ENCODE measurements around the gene MYOF. TPM values are rescaled to one million over a fixed set of nuclear protein-coding genes. Genes with fewer than 3 reads are reported as not detected.

The MYOF gene
- polyA plus RNA-seq, 1 of the 3 experiments (the other 2 are of a cell fraction), result 103 TPM

DNA sequence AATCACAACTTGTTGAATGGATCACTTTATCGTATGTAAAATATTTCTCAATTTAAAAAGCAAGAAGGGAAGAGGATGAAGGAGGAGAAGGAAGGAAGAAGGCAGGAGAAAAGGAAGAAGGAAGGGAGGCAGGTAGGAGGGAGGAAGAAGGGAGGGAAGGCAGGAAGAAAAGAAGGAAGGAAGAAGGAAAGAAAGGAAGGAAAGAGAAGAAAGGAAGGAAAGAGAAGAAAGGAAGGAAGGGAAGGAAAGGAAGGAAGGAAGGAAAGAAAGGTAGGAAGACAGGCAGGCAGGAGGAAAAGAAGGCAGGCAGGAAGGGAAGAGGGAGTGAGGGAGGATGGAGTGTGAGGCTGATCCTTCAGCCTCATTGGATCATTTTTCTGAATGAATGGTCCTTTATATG, 145.5 kb downstream of the MYOF start:
- Histone ChIP-seq H3K4me3 (ENCODE audit: low read depth in 2 of 2, low read length in 1 of 2) (no peak overlapping the region), H3K4me2 (no peak overlapping the region), H3K9me2 (no peaks in the 10 kb centered on the region), H3K36me3 (replicated peaks in 1 of 2; ENCODE audit: control insufficient read depth in 1 of 2, insufficient read depth in 2 of 2, low read length in 1 of 2) (peaks cover 56 to 58% of the 10 kb centered on the region in 2 experiments), H2AFZ (ENCODE audit: low read depth) (no peak overlapping the region), H3K9me3 (no peaks in the 10 kb centered on the region), H3F3A (replicated peaks; ENCODE audit: insufficient read depth) (peaks cover 6% of the 10 kb centered on the region), H3K27me3 (ENCODE audit: insufficient read depth) (no peaks in the 10 kb centered on the region), H3K27ac (ENCODE audit: low read depth in 2 of 2, low read length in 1 of 2) (no peak overlapping the region), H3K79me2 (ENCODE audit: insufficient read depth) (no peaks in the 10 kb centered on the region), H3K4me1 (ENCODE audit: control insufficient read depth in 1 of 2, insufficient read depth in 2 of 2, low read depth in 1 of 2, low read length in 1 of 2) (no peaks in the 10 kb centered on the region), H3K9ac (no peak overlapping the region), H4K20me1 (ENCODE audit: insufficient read depth) (no peaks in the 10 kb centered on the region)
- WGBS (ENCODE audit: low lambda C conversion rate), result 97% methylated on average over 1 of the region's 1 CpG
- CTCF ChIA-PET, result interaction anchor here (1.3 kb wide), 1 partner anchor 21 kb away, joined by 4 read pairs; no protein-coding TSS in a partner anchor
- no peak for DNase-seq
- POLR2A ChIA-PET, result no interaction called here
- TF ChIP-seq CHD2 (IDR thresholded peaks at IDR 0.05; ENCODE audit: low read length, partially characterized antibody), result no peak
- no peak for TF ChIP-seq ELF1 (IDR thresholded peaks at IDR 0.05)
- TF ChIP-seq, protein P1, sequence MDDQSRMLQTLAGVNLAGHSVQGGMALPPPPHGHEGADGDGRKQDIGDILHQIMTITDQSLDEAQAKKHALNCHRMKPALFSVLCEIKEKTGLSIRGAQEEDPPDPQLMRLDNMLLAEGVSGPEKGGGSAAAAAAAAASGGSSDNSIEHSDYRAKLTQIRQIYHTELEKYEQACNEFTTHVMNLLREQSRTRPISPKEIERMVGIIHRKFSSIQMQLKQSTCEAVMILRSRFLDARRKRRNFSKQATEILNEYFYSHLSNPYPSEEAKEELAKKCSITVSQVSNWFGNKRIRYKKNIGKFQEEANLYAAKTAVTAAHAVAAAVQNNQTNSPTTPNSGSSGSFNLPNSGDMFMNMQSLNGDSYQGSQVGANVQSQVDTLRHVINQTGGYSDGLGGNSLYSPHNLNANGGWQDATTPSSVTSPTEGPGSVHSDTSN (IDR thresholded peaks at IDR 0.05), result no peak
- no peak for TF ChIP-seq GABPA (IDR thresholded peaks at IDR 0.05; ENCODE audit: low read depth)
- TF ChIP-seq TEAD4 (IDR thresholded peaks at IDR 0.05; ENCODE audit: borderline replicate concordance, insufficient read depth), result no peak
- no peak for TF ChIP-seq SIN3A (IDR thresholded peaks at IDR 0.05; ENCODE audit: borderline replicate concordance, low read depth, low read length)
- no peak for TF ChIP-seq RAD21 (IDR thresholded peaks at IDR 0.05; ENCODE audit: low read length)
- TF ChIP-seq, protein P2, sequence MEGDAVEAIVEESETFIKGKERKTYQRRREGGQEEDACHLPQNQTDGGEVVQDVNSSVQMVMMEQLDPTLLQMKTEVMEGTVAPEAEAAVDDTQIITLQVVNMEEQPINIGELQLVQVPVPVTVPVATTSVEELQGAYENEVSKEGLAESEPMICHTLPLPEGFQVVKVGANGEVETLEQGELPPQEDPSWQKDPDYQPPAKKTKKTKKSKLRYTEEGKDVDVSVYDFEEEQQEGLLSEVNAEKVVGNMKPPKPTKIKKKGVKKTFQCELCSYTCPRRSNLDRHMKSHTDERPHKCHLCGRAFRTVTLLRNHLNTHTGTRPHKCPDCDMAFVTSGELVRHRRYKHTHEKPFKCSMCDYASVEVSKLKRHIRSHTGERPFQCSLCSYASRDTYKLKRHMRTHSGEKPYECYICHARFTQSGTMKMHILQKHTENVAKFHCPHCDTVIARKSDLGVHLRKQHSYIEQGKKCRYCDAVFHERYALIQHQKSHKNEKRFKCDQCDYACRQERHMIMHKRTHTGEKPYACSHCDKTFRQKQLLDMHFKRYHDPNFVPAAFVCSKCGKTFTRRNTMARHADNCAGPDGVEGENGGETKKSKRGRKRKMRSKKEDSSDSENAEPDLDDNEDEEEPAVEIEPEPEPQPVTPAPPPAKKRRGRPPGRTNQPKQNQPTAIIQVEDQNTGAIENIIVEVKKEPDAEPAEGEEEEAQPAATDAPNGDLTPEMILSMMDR (IDR thresholded peaks at IDR 0.05), result no peak
- TF ChIP-seq FOXM1 (IDR thresholded peaks at IDR 0.05; ENCODE audit: low read depth), result no peak
- TF ChIP-seq RFX5 (IDR thresholded peaks at IDR 0.05; ENCODE audit: low read length), result no peak
- TF ChIP-seq YY1 (IDR thresholded peaks at IDR 0.05; ENCODE audit: low read depth), result no peak
- TF ChIP-seq POLR2AphosphoS5 (IDR thresholded peaks at IDR 0.05; ENCODE audit: low read depth, low read length), result no peak
- no peak for TF ChIP-seq FOXJ3 (CRISPR knock-in tag; IDR thresholded peaks at IDR 0.05)

DNA sequence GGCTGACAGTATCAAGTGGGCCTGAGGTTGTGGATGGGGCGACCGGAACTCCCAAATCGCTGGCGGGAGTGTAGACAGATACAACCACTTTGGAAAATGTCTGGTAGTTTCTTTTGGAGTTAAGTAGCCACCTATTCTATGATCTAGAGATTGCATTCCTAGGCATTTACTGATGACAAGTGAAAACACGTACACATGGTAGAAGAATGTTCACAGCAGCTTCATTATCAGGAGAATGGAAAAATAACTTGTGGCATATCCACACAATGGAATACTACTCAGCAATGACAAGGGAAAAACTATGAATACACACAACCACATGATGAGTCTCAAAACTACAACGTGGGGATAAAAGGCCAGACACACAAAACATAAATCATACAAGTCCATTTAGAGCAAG, 146.0 kb downstream of the MYOF start:
- Histone ChIP-seq H2AFZ (ENCODE audit: low read depth) (no peak overlapping the region), H3K4me1 (ENCODE audit: control insufficient read depth in 1 of 2, insufficient read depth in 2 of 2, low read depth in 1 of 2, low read length in 1 of 2) (no peaks in the 10 kb centered on the region; a peak in 1 of 4 replicates), H3F3A (replicated peaks; ENCODE audit: insufficient read depth) (peaks cover 6% of the 10 kb centered on the region), H3K27me3 (ENCODE audit: insufficient read depth) (no peaks in the 10 kb centered on the region), H3K9ac (no peak overlapping the region), H3K27ac (ENCODE audit: low read depth in 2 of 2, low read length in 1 of 2) (no peak overlapping the region), H4K20me1 (ENCODE audit: insufficient read depth) (no peaks in the 10 kb centered on the region), H3K4me3 (ENCODE audit: low read depth in 2 of 2, low read length in 1 of 2) (no peak overlapping the region), H3K9me2 (no peaks in the 10 kb centered on the region), H3K9me3 (no peaks in the 10 kb centered on the region), H3K4me2 (no peak overlapping the region), H3K79me2 (ENCODE audit: insufficient read depth) (no peaks in the 10 kb centered on the region), H3K36me3 (replicated peaks in 1 of 2; ENCODE audit: control insufficient read depth in 1 of 2, insufficient read depth in 2 of 2, low read length in 1 of 2) (peaks cover 54 to 55% of the 10 kb centered on the region in 2 experiments)
- POLR2A ChIA-PET, result no interaction called here
- 86% methylated on average over 6 of the region's 6 CpGs for WGBS (ENCODE audit: low lambda C conversion rate)
- TF ChIP-seq, protein P1 (IDR thresholded peaks at IDR 0.05), result no peak
- TF ChIP-seq MEF2A (IDR thresholded peaks at IDR 0.05; ENCODE audit: borderline replicate concordance, low read depth) (no peak), EZH2phosphoT487 (IDR thresholded peaks at IDR 0.05; ENCODE audit: borderline replicate concordance, low read depth) (no peak), RFX5 (IDR thresholded peaks at IDR 0.05; ENCODE audit: low read length) (no peak), RXRA (IDR thresholded peaks at IDR 0.05; ENCODE audit: borderline replicate concordance, low read depth) (no peak), NRF1 (IDR thresholded peaks at IDR 0.05; ENCODE audit: low read depth, low read length) (no peak), TEAD4 (IDR thresholded peaks at IDR 0.05; ENCODE audit: borderline replicate concordance, insufficient read depth) (no peak), CHD2 (IDR thresholded peaks at IDR 0.05; ENCODE audit: low read length, partially characterized antibody) (no peak), RAD21 (IDR thresholded peaks at IDR 0.05; ENCODE audit: low read length) (no peak), FOXM1 (IDR thresholded peaks at IDR 0.05; ENCODE audit: low read depth) (no peak), RCOR1 (IDR thresholded peaks at IDR 0.05; ENCODE audit: low read length) (no peak), ELF1 (IDR thresholded peaks at IDR 0.05) (no peak), SMC3 (IDR thresholded peaks at IDR 0.05; ENCODE audit: low read depth, low read length) (no peak)
- TF ChIP-seq, protein P3, sequence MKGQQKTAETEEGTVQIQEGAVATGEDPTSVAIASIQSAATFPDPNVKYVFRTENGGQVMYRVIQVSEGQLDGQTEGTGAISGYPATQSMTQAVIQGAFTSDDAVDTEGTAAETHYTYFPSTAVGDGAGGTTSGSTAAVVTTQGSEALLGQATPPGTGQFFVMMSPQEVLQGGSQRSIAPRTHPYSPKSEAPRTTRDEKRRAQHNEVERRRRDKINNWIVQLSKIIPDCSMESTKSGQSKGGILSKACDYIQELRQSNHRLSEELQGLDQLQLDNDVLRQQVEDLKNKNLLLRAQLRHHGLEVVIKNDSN (IDR thresholded peaks at IDR 0.05; ENCODE audit: borderline replicate concordance, low read depth), result no peak
- TF ChIP-seq, protein P4, sequence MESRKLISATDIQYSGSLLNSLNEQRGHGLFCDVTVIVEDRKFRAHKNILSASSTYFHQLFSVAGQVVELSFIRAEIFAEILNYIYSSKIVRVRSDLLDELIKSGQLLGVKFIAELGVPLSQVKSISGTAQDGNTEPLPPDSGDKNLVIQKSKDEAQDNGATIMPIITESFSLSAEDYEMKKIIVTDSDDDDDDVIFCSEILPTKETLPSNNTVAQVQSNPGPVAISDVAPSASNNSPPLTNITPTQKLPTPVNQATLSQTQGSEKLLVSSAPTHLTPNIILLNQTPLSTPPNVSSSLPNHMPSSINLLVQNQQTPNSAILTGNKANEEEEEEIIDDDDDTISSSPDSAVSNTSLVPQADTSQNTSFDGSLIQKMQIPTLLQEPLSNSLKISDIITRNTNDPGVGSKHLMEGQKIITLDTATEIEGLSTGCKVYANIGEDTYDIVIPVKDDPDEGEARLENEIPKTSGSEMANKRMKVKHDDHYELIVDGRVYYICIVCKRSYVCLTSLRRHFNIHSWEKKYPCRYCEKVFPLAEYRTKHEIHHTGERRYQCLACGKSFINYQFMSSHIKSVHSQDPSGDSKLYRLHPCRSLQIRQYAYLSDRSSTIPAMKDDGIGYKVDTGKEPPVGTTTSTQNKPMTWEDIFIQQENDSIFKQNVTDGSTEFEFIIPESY (IDR thresholded peaks at IDR 0.05; ENCODE audit: borderline replicate concordance, low read depth), result no peak
- CTCF ChIA-PET, result no interaction called here
- no peak for DNase-seq

All from SK-N-SH (cell line).